T1000 (cell line): ENCODE results near the gene OSBPL5.

Experiments used
- DNase-seq: peaks from one replicate; lab custom pipeline; 2025; ENCODE audit warnings: mixed read lengths; lab: John Stamatoyannopoulos, UW

OSBPL5 gene

DNA sequence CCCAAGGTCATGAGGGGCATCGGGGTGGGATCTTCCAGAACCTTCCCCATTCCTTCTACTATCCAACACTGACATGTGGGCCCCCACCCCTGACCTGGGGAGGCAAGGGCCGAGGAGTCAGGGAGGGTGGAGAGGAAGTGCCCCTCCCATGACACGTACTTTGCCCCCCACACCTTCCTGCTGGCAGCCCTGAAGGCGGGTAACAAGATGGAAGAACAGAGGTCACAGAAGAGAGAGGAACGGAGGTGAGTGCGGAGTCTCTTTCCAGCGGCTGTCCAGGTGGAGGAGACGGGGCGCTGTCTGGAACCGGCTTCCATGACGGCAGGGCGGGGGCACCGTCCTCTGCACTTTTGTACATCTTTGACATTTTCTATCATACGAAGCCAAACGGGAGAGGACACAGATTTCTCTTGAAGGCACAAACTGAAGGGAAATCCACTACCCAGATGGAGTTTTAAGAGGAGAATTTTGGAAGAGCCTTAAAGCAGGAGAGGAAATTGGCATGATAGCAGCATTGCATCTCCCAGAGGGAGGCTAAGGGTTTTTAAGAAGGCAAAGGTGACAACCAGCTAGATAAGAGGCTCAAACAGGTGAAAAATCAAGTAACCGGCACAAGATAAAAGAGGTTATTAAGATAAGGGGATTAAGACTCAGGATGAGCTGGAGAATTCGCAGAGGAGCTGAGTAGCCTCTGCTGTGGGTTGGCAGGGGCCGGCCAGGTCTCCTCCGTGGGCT, 16.7 kb downstream of the OSBPL5 start:
- no peak for DNase-seq

- DNase-seq: no peak
Measured at GRCh38 chr11:3147626-3148025, 17.5 kb downstream of the OSBPL5 start.

GRCh38 chr11:3147257-3147619, 17.9 kb downstream of the OSBPL5 start:
- DNase-seq: no peak

DNA sequence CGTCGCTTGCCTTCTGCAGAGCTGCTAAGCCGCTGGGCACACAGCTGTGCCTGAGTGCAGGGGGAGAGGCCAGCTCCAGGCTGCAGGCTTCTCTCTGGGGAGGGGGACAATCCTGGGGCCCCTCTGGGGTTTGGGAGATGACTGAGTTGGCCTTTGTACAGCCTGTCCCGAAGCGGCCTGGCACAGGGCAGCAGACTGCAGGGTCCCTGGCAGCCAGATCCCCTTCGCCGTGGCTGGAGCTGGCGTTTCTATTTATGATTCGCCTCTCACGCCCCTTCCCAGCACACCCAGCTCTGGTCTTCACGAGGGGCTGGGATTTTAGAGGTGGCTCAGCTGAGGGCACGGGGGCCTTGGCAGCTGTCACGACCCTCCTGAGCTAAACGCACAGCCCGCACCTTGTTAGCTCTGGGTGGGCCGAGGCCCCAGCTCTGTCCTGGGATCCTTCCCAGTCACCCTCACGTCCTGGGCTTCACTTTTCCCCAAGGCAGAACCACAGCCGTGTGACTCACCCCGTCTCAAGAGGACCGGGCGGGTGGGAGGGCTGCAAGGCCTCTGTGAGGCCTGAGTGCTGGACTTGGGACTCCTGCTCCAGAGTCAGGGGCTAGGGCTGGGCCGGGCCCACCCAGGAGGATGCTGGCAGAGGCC, 18.4 kb downstream of the OSBPL5 start:
- DNase-seq: peak; percentile 4

DNA sequence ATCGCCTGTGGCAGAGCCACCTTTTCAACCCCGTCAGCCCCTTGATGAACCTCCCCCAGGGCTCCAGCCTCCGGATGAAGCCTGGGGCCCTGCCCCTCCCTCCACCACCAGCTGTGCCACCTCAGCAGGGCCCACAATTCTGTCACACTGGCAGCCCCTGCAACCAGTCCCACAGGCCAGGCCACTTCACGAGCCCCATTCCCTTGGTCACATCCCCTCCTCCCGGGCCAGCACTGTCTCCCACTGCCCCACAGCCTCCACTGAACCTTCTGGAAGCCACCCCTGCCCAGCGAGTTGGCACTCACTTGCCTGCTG, 19.9 kb downstream of the OSBPL5 start:
- DNase-seq: no peak

GRCh38 chr11:3144296-3145205, 20.6 kb downstream of the OSBPL5 start:
- no peak for DNase-seq

DNA sequence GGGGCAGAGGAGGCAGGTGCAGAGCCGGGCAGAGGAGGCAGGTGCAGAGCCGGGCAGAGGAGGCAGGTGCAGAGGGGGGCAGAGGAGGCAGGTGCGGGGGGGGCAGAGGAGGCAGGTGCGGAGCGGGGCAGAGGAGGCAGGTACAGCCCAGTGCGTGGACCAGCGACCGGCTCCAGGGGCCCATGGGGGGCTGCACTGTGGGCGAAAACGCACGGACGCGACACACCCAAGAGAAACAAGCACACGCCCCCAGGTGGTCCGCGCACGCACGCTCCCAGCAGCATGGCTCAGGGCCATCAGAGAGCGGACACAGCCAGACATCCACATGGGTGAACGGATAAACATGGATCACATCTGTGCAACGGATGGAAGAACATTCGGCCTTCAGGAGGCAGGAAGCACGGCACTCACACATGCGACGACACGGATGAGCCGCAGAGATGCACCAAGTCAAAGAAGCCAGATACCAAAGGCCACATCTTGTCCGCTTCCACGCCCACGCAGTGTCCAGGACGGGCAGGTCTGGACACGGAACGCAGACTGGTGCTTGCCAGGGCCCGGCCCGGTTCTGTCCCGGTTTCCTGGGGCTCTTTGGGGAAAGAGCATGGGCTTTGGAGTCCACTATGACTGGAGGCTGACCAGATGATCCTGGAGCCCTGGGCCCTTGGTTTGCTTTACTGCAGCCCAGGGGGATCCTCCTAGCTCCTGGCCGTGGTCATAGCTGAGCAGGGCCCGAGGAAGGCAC, 21.8 kb downstream of the OSBPL5 start:
- DNase-seq: no peak

DNA sequence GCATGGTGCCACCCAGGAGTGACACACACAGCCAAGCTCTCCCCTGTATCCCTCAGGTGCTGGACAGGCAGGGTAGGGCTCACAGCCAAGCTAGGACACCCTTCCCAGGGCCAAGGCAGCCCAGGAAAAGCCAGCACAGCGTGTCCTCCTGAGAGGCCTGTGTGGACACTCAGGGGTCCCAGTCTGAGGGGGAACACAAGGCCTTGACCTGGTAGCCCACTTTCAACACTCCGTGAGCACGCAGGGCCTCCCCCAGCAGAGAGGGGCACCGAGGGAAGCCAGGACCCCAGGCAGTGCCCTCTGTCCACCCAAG, 24.9 kb downstream of the OSBPL5 start:
- no peak for DNase-seq

DNA sequence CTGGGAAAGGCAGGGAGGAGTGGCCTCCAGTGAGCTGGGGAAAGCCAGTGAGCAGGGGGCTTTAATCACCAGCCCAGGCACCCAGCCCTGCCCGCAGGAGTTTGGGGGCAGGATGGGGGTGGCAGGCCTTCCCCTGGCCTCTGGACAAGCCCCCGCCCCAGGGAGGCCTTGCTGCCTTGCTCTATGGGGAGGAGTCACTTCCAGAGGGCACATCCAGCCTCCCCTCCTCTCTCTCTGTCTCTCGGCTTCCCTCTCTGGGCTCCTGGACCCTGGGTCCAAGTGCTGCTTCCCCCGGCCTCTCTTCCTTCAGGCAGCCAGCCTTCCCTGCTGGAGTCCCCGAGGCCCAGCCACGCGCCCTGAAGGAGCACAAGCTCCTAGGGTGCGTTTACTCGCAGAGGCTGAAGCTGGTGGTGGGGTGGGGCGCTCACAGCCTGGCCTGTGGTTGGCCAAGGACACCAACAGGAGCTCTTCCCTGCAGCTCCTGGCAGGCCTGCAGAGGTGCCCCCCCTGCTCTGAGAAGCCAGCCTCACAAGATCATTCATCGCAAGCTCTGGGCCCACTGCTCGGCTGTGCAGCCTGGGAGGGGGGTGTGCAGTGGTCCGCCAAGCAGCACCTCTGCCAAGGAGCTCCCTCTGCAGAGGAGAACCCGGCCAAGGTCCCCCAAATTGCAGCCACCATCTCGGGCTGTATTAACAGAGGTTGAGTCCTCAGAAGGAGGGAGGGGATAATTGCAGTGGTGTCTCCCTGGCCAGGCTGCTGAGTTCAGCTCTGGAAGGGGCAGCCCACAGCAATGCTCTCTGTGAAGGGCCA, 25.4 kb downstream of the OSBPL5 start:
- DNase-seq: no peak

DNA sequence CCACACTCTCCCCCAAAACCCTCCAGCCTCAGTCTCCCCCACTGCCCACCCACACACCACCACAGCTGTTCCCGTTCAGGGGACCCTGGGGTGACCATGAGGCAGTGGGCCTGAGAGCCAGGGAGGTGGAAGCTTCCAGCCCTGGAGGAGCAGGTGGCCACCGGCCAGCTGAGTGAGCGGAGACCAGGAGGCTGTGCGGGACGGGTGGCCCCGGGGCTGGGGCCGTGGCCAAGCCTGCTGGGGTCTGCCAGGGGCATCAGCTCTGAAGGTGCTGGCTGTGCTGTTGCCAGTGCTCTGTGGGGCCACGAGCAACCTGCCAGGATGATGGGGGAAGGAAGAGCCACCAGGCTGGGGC, 26.0 kb downstream of the OSBPL5 start:
- no peak for DNase-seq

GRCh38 chr11:3138178-3139085, 26.7 kb downstream of the OSBPL5 start:
- DNase-seq: no peak

DNA sequence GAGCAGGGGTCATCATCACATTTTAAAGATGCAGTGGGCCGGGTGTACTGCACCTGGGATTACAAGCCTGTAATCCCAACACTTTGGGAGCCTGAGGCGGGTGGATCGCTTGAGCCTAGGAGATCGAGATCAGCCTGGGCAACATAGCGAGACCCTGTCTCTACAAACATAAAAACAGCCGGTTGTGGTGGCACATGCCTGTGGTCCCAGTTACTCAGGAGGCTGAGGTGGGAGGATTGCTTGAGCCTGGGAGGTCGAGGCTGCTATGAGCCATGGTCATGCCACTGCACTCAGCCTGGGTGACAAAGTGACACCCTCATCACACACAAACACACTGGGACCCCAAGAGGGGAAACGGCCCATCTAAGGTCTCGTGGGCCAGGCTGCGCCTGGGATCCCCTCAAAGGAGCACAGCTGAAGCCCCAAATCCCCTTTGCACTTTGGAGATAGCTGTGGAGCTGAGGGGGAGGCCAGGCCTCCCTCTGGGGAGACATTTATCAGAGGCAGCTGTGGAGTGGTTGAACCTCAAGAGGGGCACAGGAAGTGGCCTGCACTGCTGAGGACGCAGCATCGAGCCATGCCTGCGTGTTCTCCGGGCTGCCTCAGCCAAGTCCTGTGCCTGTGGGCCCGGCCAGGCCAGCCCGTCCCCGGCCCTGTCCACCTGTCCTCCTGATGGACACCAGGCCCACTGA, 27.5 kb downstream of the OSBPL5 start:
- no peak for DNase-seq

- no peak for DNase-seq
Measured at GRCh38 chr11:3136546-3137455, 28.3 kb downstream of the OSBPL5 start.

- DNase-seq: no peak
Measured at GRCh38 chr11:3135481-3136440, 29.3 kb downstream of the OSBPL5 start.

- DNase-seq: no peak
Measured at GRCh38 chr11:3134651-3135480, 30.2 kb downstream of the OSBPL5 start.

GRCh38 chr11:3134218-3134621, 30.9 kb downstream of the OSBPL5 start:
- no peak for DNase-seq
